Keratinocyte (primary cell): ENCODE measurements around the gene RABGEF1. TPM values are rescaled to one million over a fixed set of nuclear protein-coding genes. Genes with fewer than 3 reads are reported as not detected.

Experiments used
- DNase-seq: peaks from one replicate; pipeline ENCODE4 v3.0.0-alpha.2; 2011; ENCODE audit warnings: low read depth, missing footprints, low spot score
- FAIRE-seq: peaks from 2 replicates; lab custom pipeline; 2011; peaks lifted over from hg19 to GRCh38; lab: Jason Lieb, UNC
- H2AFZ ChIP-seq: 2 replicates; pipeline ENCODE4 v1.6.0; 2012; ENCODE audit warnings: low read length, control low read depth, inconsistent platforms; ENCODE audit not compliant: control insufficient read depth
- H3K27ac ChIP-seq: 2 replicates; pipeline ENCODE4 v1.5.1; 2011; ENCODE audit warnings: low read length; ENCODE audit not compliant: control insufficient read depth, insufficient read depth
- H3K27me3 ChIP-seq: 3 replicates; pipeline ENCODE4 v1.6.0; 2011; ENCODE audit warnings: low read length; ENCODE audit not compliant: control insufficient read depth, insufficient read depth; ENCODE audit errors: extremely low read depth
- H3K36me3 ChIP-seq, 2 experiments: 2 replicates in 1 of 2; 3 replicates in 1 of 2; pipeline ENCODE4 v1.5.1; 2011; ENCODE audit warnings: low read length in 2 of 2, mild to moderate bottlenecking in 1 of 2; ENCODE audit not compliant: control insufficient read depth in 2 of 2, insufficient read depth in 2 of 2; ENCODE audit errors: extremely low read depth in 1 of 2
- H3K4me1 ChIP-seq: 3 replicates; pipeline ENCODE4 v1.5.1; 2011; ENCODE audit warnings: low read length; ENCODE audit not compliant: control insufficient read depth, insufficient read depth; ENCODE audit errors: extremely low read depth
- H3K4me2 ChIP-seq: 3 replicates; pipeline ENCODE4 v1.6.0; 2011; ENCODE audit warnings: low read depth, low read length; ENCODE audit not compliant: control insufficient read depth, insufficient read depth; ENCODE audit errors: extremely low read depth
- H3K4me3 ChIP-seq, 3 experiments: fragments of 200-600 bp in 1 of 3; sonication (generic) in 1 of 3; 2 replicates in 2 of 3; 3 replicates in 1 of 3; pipeline ENCODE4 v1.5.1; 2011 to 2016; ENCODE audit warnings: low read length in 3 of 3, mild to moderate bottlenecking in 3 of 3, control low read depth in 2 of 3, inconsistent platforms in 1 of 3, low read depth in 1 of 3, mixed read lengths in 1 of 3, mixed run types in 1 of 3, moderate library complexity in 1 of 3; ENCODE audit not compliant: control insufficient read depth in 2 of 3, insufficient read depth in 2 of 3; ENCODE audit errors: extremely low read depth in 1 of 3
- H3K79me2 ChIP-seq: 2 replicates; pipeline ENCODE4 v1.6.0; 2012; ENCODE audit warnings: low read length; ENCODE audit not compliant: control insufficient read depth, insufficient read depth
- H3K9ac ChIP-seq: 3 replicates; pipeline ENCODE4 v1.6.0; 2011; ENCODE audit warnings: low read length; ENCODE audit not compliant: control insufficient read depth, insufficient read depth; ENCODE audit errors: extremely low read depth
- H3K9me1 ChIP-seq: 3 replicates; pipeline ENCODE4 v1.6.0; 2011; ENCODE audit warnings: low read length; ENCODE audit not compliant: control insufficient read depth, insufficient read depth; ENCODE audit errors: extremely low read depth
- H3K9me3 ChIP-seq: 2 replicates; pipeline ENCODE4 v1.5.1; 2012; ENCODE audit warnings: low read depth, low read length; ENCODE audit not compliant: control insufficient read depth
- H4K20me1 ChIP-seq: 3 replicates; pipeline ENCODE4 v1.6.0; 2011; ENCODE audit warnings: low read length; ENCODE audit not compliant: control insufficient read depth, insufficient read depth; ENCODE audit errors: extremely low read depth
- CTCF ChIP-seq, 3 experiments: IDR thresholded peaks in 1 of 3; conservative IDR thresholded peaks in 1 of 3; optimal IDR thresholded peaks in 1 of 3; 2 replicates in 2 of 3; 3 replicates in 1 of 3; pipeline versions ENCODE3 to v1.5.1; 2011; ENCODE audit warnings: low read length in 3 of 3, mild to moderate bottlenecking in 3 of 3, moderate library complexity in 2 of 3, control low read depth in 1 of 3, inconsistent platforms in 1 of 3; ENCODE audit not compliant: insufficient read depth in 2 of 3; ENCODE audit errors: extremely low read depth in 1 of 3
- EZH2 ChIP-seq: IDR thresholded peaks from one replicate; pipeline ENCODE4 v1.6.1; 2012; ENCODE audit warnings: inconsistent platforms, mild to moderate bottlenecking, low read length, moderate library complexity
- dilution Hi-C: fragments of 300-500 bp; cut with MboI; formaldehyde crosslinking; loops from one replicate; pipeline ENCODE4 v1.7.0; 2020; ENCODE audit warnings: low sequenced_read_pairs; ENCODE audit not compliant: extremely low pct_ligation_motif_present
- polyA plus RNA-seq, 5 experiments: library from polyadenylated mRNA; depleted of rRNA in 3 of 5; stranded (reverse) in 3 of 5; stranded (forward) in 1 of 5; unstranded in 1 of 5; fragments of >200 nt; gene quantifications; 1 replicate in 1 of 5; 2 replicates in 3 of 5; 3 replicates in 1 of 5; pipeline versions ENCODE4 v1.2.1 to v1.2.3, GENCODE V29; 2011 to 2012; ENCODE audit warnings: missing spikeins in 2 of 5, low read depth in 1 of 5, low replicate concordance in 1 of 5

RABGEF1 gene
- polyA plus RNA-seq, 1 donor (not counting 4 experiments of a cell fraction or from before 2014, with no cell fraction given): 58.2 TPM

- Histone ChIP-seq H3K79me2 (peaks cover 3% of the 10 kb centered on the region), H3K4me3 (no peak overlapping the region), H3K4me1 (peaks cover 8% of the 10 kb centered on the region), H3K9me3 (no peaks in the 10 kb centered on the region), H3K27ac (no peak overlapping the region), H3K9ac (no peak overlapping the region), H2AFZ (no peak overlapping the region), H3K36me3 (peaks cover 8 to 9% of the 10 kb centered on the region in 2 experiments), H3K9me1 (no peaks in the 10 kb centered on the region), H3K4me2 (no peak overlapping the region), H4K20me1 (peaks cover 6% of the 10 kb centered on the region), H3K27me3 (no peaks in the 10 kb centered on the region)
- dilution Hi-C loops: no loop called here
- TF ChIP-seq EZH2 (no peak), CTCF (optimal IDR thresholded peaks at IDR 0.05 in 1 of 3, IDR thresholded peaks at IDR 0.05 in 1 of 3, conservative IDR thresholded peaks at IDR 0.05 in 1 of 3; ENCODE audit: extremely low read depth in 1 of 3, insufficient read depth in 2 of 3, low read length in 3 of 3) (no peak)
- DNase-seq (no peak), FAIRE-seq (no peak)
Measured at GRCh38 chr7:66698652-66699205, 41.8 kb upstream of the RABGEF1 start.

DNA sequence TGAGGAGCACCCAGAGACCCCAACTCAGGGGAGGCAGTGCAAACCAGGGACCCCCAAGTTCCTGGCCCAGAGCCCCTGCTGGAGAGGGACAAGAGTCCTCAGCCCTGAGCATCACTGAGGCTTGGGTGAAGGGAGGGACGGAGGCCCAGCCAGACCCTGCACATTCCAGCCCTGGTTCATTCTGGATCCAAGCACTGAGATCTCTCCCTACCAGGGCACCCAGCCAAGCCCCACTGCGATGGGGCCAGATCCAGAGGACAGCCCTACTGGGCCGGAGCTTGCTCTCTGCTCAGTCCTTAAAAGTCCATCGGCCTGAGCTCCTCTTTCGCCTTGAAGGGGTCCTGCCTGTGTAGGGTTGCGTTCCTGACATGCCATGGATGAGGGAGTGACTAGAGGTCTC is 40.5 kb upstream of the RABGEF1 start:
- dilution Hi-C loops: no loop called here
- Histone ChIP-seq H3K9me1 (no peaks in the 10 kb centered on the region), H3K9me3 (no peaks in the 10 kb centered on the region), H3K27ac (no peak overlapping the region), H4K20me1 (peaks cover 6% of the 10 kb centered on the region), H3K4me1 (peaks cover 8% of the 10 kb centered on the region), H3K4me3 (no peak overlapping the region), H3K36me3 (peaks cover 0 to 4% of the 10 kb centered on the region in 2 experiments), H3K9ac (no peak overlapping the region), H2AFZ (no peak overlapping the region), H3K79me2 (no peaks in the 10 kb centered on the region), H3K4me2 (no peak overlapping the region), H3K27me3 (no peaks in the 10 kb centered on the region)
- TF ChIP-seq CTCF (optimal IDR thresholded peaks at IDR 0.05 in 1 of 3, IDR thresholded peaks at IDR 0.05 in 1 of 3, conservative IDR thresholded peaks at IDR 0.05 in 1 of 3; ENCODE audit: extremely low read depth in 1 of 3, insufficient read depth in 2 of 3, low read length in 3 of 3) (no peak), EZH2 (no peak)
- no peak for DNase-seq
- no peak for FAIRE-seq
